ENCODE measurements around the gene LDLRAD2. TPM values are rescaled to one million over a fixed set of nuclear protein-coding genes. Genes with fewer than 3 reads are reported as not detected.

The LDLRAD2 gene
- total RNA-seq, 1 experiment from 2014 or later = not detected

- TF ChIP-seq ZBTB33 (IDR thresholded peaks at IDR 0.05; ENCODE audit: extremely low read depth, insufficient replicate concordance, low read length) (no peak), EZH2phosphoT487 (IDR thresholded peaks at IDR 0.05; ENCODE audit: borderline replicate concordance) (no peak), CEBPB (IDR thresholded peaks at IDR 0.05; ENCODE audit: low read depth) (no peak), ZNF274 (IDR thresholded peaks at IDR 0.05; ENCODE audit: low read depth, low read length) (no peak), POLR2A (IDR thresholded peaks at IDR 0.05; ENCODE audit: borderline replicate concordance, extremely low read depth, insufficient read depth, insufficient read length) (no peak), SRF (IDR thresholded peaks at IDR 0.05; ENCODE audit: low read depth) (no peak), REST (IDR thresholded peaks at IDR 0.05; ENCODE audit: low read depth) (no peak)
Observed at GRCh38 chr1:21843996-21844395, 31.9 kb downstream of the LDLRAD2 start (continued).

Data from HCT116 (cell line).